GM19238 (cell line): ENCODE data around the gene FHL2.

Experiments
- DNase-seq: peaks from one replicate; pipeline ENCODE4 v3.0.0; 2011; ENCODE audit warnings: low spot score; ENCODE audit not compliant: insufficient read length

FHL2 gene

GRCh38 chr2:105317937-105318336, 80.9 kb downstream of the FHL2 start:
- DNase-seq: no peak

- DNase-seq: no peak
Observed at GRCh38 chr2:105315314-105315713, 83.5 kb downstream of the FHL2 start.

GRCh38 chr2:105313877-105314276, 85.0 kb downstream of the FHL2 start:
- DNase-seq: no peak
